Fibroblast of skin of right biceps (primary cell): ENCODE data around the gene ST8SIA4.

Source experiments
- DNase-seq: peaks from one replicate; pipeline ENCODE4 v3.0.0-alpha.2; 2013

The ST8SIA4 gene

GRCh38 chr5:100867039-100867562 is 36.0 kb downstream of the ST8SIA4 start:
- no peak for DNase-seq

DNA sequence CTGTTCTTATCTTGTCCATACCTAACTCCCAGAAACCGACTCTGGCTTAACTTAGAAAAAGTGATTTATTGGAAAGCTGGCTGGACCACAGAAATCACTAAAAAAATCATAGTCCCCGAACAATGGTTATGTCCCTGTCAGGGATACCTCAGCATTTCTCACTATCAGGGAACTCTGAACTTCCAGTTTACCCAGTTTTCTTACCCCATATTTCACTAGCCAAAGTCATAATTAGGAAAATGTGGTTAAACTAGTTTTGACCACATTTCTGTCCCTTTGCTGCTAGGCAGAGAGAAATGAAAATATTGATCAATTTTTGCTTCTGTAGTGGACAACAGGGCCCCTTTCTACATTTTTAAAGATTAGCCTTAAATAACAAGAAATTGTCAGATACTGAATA is 38.2 kb downstream of the ST8SIA4 start:
- DNase-seq: no peak

- no peak for DNase-seq
Measured at GRCh38 chr5:100863739-100864138, 39.3 kb downstream of the ST8SIA4 start.

DNA sequence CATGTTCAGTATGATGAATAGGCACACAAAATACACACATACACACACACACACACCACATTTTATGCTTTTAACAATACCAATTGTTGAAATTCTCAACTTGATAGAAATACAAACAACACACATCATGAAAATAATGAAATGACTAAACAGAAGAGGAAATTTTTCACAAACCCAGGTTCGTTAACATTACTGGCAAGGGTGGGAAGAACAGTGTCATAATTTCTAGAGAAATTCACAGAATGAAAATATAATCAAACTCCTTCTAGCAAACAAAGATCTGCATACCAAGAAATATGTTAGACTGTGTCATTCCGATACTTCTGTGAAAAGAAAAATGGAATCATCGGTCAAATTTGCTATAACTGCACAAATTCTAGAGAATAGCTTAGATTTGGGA is 41.9 kb downstream of the ST8SIA4 start:
- DNase-seq: no peak

GRCh38 chr5:100860407-100860806 is 42.7 kb downstream of the ST8SIA4 start:
- no peak for DNase-seq

DNA sequence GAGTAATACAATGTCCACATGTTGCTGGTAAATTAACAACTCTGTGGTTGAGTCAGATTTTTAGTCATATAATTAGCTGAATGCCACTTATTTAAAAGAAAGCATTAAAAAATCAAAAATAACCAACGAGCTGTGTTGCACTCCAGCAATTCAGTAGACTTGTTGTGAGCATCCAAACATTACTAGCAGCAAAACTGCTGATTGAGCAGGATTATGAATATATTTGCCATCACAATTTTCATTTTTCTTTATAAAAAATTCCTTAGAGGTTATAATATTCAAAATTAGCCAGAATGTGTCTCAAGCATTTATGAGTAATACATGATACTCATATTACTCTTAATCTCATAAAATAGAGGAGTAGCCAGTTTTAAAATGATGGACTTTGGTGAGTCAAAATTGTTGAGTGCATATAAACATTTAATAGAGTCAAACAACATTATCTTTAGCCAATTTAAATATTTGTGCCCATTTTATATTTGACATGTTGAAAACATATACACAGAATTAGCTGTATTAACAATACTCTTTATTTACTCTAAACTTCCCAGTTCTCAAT is 44.0 kb downstream of the ST8SIA4 start:
- no peak for DNase-seq

DNA sequence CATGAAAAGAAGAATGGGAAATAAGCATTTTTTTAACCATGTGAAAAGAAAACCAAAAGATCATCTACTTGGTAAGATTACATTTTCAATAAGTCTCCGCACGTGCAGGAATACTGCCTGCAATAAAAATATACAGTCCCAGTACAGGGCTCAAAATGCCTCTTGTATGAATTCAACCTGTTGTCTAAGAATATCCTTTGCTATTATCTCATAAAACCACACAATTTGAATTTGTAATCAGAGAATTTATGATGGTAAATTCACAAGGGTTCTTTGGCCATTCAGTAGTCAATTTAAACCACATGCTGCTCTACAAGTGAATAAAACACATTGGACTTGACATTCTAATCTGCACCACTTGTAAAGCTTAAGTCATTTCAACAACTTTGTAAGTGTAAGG is 46.6 kb downstream of the ST8SIA4 start:
- no peak for DNase-seq

DNA sequence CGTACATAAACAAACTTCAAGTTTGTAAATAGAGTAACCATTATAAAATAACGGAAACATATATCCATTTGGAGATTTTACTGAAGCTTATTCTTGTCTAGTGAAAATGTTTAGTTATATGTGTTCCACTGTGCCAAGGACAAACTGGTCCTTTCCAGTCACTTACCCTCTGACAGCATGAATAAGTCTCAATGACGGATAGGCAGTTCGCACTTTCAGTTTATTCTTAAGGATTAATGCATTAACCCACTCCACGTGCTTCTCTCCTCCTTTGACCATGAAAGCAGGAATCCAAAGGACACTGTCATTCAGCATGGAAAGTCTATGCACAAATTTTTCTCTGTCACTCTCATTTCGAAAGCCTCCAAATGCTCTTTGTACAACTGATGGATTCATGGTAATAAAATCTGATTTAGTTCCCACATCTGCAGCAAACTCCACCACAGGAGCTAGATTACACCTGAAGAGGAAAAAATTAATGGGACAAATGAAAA is 47.1 kb downstream of the ST8SIA4 start:
- DNase-seq: no peak

- DNase-seq: no peak
Measured at GRCh38 chr5:100855295-100855694, 47.8 kb downstream of the ST8SIA4 start.

- DNase-seq: no peak
Measured at GRCh38 chr5:100854591-100854990, 48.5 kb downstream of the ST8SIA4 start.

- no peak for DNase-seq
Measured at GRCh38 chr5:100853582-100853981, 49.5 kb downstream of the ST8SIA4 start.

- DNase-seq: no peak
Measured at GRCh38 chr5:100852988-100853449, 50.1 kb downstream of the ST8SIA4 start.

DNA sequence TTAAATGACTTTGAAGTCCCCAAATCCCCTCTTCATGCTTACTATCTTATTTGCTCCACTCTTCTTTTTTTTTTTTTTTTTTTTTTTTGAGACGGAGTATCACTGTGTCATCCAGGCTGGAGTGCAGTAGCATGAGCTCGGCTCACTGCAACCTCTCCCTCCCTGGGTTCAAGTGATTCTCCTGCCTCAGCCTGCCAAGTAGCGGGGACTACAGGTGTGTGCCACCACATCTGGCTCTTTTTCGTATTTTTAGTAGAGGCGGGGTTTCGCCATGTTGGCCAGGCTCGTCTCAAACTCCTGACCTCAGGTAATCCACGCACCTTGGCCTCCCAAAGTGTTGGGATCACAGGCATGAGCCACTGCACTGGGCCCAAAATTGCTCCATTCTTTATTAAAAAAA is 51.0 kb downstream of the ST8SIA4 start:
- no peak for DNase-seq

- DNase-seq: peak; percentile 41
Measured at GRCh38 chr5:100846772-100847171, 56.3 kb downstream of the ST8SIA4 start.

DNA sequence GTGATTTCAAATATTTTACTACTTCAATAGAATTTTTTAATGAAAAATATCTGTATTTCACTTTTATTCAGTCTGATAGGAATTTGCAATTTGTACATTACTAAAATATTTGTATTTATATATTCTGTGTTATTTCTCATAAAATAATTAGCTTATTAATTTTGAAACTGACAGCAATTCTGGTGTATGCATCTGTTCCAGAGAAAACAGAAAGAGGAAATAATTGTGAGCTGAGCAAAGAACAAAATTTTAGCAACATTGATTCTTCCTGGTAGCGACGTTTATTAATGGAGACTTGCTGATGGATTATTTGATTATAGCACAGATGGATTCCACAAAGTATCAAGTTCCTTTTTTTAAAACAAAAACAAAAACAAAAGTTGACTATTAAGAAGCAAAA is 61.0 kb downstream of the ST8SIA4 start:
- no peak for DNase-seq

DNA sequence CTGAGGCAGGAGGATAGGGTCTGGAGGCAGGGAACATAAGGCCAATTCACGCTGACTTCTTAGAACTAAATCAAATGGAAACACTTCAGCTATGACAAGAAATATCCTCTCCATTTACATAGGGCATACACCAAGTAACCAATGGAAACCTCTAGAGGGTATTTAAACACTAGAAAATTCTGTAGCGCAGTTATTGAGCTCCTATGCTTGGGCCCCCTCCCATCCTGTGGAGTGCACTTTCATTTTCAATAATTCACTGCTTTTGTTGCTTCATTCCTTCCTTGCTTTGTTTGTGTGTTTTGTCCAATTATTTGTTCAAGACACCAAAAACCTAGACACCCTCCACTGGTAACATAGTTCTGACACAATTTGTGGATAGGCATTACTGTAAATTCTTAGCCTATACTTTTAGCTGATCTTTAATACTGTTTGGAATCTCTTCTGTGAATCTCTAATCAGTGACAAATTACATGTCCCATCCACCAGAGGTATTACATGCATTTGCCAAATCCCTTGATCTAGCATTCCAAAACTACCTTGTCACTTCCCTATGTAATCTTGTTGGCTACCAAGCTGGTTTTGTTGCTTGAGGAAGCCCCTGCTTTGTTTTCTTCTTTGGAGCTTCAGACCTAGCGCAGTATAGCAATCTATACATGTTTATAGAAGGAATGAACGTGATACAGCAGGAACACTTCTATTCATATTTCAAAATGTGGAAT is 61.6 kb downstream of the ST8SIA4 start:
- no peak for DNase-seq

GRCh38 chr5:100840789-100841188 is 62.3 kb downstream of the ST8SIA4 start:
- no peak for DNase-seq

DNA sequence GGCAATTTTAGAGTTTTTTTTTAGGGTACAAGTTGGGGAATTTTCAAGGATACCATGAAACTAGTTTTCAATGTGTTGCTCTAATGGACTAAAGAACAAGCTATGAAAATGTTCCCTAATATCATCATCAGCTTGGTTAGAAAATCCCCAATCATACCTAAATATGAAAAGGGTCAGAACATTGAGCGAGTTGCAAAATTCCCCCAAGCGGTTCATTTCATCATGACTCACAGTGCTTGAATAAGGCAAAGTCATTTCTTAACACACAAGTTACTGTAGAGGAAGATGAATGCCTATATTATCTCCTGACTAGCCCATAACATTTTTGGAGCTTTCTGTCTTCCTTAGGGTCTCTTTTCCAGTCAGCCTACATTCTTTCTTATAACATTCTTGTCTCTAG is 62.7 kb downstream of the ST8SIA4 start:
- peak; percentile 53 for DNase-seq

DNA sequence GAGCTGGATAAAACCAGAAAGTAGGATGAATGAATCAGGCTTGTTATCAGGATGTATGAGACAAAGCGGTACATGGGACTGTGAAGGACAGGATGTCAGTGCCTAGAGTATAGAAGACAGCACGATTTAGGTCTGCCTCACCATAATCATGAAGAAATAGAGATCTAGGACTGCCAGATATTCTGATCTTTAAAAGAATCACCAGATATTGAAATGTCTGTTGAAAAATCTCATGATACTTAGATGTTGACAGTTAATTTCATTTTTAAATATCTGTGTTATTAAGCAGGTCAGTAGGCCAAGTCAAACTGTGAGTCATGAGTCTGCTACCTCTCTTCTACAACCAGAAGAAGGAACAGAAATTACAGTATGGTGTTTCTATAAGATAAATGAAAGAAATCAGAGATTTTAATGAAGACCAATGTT is 65.0 kb downstream of the ST8SIA4 start:
- no peak for DNase-seq

GRCh38 chr5:100834519-100834918 is 68.6 kb downstream of the ST8SIA4 start:
- no peak for DNase-seq

- no peak for DNase-seq
Measured at GRCh38 chr5:100832252-100833230, 70.5 kb downstream of the ST8SIA4 start.

DNA sequence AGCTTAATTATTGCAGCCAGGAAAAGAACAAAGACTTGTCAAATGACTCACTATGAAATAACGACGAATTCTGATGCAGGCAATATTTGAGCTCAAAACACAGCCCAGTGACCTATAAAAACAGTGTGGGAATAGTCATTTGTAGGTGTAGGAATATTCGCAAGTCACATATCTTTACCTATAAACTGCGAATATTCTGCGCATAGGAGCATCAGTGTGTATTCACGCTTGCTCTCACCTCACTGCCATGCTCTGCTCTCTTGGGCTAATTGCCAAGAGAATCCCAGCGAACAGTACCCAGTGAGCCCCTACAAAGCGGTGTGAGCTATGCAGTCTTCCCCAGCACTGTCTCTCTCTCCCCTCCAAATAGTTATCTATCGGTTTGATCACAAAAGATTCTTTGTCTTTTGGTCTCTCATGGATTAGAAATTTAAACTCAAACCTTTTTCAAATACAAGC is 74.2 kb downstream of the ST8SIA4 start:
- no peak for DNase-seq
